Activated effector memory CD4-positive, alpha-beta T cell treated with Interleukin-2 at 50 U/mL for 16 hours (primary cell): ENCODE measurements around the gene PALD1.

Experiments used
- DNase-seq: peaks from one replicate; pipeline ENCODE4 v3.0.0-alpha.2; 2020

PALD1 gene

DNA sequence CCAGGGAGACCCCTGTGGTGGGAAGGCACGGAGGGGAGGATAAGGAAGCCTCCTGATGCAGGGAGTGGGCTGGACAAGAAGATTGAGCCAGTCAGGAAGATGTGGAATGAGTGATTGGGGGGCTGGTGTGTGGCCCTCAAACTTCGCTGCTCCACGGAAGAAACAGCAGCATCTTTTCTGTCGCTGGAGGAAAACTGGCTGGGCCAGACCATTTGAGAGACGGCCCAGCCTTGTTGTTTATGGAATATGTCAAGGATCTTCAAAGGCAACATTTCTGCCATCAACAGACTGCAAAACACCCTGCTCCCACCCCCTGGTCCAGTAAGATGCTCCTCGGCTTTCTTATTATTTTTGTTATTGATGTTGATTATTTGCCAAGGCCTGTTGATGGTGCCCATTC is 29.4 kb downstream of the PALD1 start:
- no peak for DNase-seq

DNA sequence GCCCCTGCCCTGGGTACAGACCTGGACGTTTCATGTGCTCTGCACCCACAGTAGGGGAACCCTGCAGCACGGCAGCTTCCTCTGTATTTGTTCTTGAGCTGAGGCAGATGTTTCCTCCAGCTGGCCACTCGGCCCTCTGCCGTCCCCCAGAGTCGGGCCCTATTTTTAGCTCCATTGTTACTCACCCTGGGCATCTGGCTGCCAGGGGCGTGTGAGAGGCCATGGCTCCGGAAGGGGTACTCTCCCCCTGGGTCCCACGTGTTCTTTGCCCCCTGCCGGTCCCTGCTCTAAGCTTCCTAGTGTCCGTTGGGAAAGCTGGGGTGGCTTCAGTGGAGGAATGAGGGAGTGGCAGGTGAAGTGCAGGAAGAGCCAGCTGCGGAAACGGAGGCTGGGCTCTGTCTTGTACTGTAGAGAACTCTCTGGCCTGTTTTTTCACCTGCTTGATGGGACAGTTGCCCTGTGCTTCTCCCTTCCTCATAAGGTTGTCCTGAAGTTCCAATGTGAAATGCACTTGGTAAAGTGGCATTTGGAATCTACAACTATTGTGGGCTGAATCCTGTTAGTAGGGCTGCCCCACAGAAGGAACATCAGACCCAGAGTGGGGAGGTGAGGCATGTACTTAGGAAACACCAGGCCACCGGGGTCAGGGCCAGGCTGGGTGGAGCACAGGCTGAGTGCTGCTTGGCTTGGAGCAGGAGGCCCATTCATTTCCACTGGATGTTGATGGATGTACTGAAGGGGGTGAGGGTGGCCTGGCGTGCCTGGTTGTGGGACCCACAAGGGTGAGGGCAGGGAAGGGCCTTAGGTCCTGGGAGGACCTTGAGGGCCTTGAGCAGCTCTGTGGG is 30.6 kb downstream of the PALD1 start:
- no peak for DNase-seq

- no peak for DNase-seq
Observed at GRCh38 chr10:70509757-70510147, 31.2 kb downstream of the PALD1 start.

DNA sequence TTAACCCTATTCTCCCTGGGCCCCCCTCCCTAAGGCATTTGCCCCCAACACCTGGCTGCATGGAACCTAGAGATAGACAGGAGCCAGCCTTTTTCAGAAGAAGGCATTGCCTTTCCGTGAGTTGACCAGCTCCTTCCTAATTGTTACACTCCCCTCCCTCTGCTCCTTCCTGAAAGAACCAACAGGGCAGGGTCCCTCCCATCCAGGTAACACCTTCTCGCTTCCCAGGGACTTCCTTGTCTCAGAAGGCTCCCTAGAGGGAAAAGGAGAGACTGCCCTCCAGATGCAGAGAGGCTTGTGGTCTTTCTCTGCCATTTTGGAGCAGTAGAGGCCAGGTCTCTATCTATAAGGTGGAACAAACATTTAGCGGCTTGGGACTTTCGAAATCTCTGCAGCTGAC is 31.9 kb downstream of the PALD1 start:
- no peak for DNase-seq

GRCh38 chr10:70510904-70511303 is 32.3 kb downstream of the PALD1 start:
- no peak for DNase-seq

GRCh38 chr10:70512149-70512639 is 33.6 kb downstream of the PALD1 start:
- DNase-seq, result no peak

DNA sequence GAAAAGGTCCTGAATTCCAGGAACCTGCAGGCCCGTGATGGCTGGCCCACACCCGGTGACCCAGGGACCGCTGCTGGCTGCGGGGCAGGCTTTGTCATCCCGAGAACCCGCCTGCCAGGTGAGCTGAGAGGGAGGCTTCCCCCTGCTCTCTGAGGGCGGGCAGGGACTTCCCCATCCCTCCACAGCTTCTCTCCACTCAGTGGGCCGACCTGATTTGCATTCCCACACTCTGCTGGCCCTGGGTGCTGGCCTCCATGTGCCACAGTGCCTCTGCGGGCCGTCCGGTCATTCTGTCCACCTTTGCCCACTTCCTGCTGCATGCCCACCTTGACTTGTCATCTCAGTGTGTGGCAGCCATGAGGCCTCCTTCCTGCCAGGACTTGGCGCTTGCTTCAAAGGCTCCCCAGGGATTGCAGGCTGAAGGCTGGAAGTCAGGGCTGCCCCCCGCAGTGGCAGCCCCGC is 35.3 kb downstream of the PALD1 start:
- DNase-seq, result no peak

- no peak for DNase-seq
Observed at GRCh38 chr10:70514591-70514990, 36.0 kb downstream of the PALD1 start.

DNA sequence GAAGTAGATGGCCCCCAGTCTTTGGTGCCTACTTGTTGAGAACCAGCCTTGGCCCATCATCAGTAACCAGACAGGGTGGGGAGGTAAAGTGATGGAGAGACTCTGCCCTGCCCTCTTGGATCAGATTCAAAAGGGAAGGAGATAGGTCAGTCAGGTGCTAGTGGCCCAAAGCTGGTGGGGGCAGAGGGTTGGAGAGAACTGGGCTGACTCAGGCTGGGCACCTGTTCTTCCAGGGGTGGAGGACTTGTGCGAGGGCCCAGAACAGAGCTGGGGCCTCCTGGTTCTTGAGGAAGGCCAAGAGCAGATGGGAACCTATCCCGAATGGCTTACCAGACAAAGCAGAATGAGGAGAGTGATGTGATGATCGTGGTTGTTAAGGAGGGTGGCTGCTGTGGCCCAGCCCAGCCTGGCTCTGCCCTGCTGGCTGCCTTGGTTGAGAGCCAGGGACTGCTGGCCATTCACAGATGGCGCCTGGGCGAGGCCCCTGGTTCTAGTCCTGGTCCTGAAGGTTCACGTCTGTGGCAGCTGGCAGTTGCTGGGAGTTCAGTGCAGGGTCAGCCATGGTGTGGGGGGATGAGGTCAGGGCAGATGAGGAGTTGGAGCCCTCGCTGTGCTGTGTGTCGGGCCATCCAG is 36.6 kb downstream of the PALD1 start:
- DNase-seq, result no peak

DNA sequence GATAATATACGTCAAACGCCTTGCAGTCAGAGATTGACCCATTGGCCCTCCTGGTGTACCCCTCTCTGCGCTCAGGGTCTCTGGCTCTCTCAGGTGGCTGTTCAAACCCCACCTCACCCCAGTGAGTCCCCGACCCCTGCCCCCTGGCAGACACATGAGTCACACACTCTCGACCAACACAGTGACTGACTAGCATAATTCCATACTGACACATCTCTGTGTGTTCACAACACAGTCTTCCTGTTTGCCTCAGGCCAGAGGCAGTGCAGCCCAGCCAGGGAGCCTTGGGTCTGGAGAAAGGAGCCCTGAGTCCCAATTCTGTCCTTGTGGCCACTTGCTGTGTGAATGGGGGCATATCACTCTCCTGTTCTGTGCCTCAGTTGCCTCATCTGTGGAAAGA is 40.1 kb downstream of the PALD1 start:
- no peak for DNase-seq

DNA sequence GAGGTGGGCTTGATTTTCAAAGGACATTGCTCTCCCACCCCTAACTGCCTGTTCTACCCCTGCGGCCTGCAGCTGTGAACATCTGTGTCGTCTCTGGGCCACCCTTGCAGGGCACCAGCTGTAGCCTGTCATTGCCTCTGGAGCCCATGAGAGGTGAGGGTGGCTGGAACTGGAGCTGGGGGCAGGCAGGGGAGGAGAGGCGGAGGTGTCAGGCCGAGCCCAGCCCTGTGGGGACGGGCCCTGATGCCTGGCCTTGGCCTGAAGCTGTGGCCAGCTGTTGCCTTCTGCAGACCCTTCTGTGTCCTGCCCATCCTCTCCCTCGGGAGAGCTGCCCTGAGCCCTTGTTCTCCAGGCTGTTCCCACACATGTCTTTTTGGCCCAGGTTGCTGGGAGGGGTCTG is 44.5 kb downstream of the PALD1 start:
- no peak for DNase-seq

- no peak for DNase-seq
Observed at GRCh38 chr10:70523549-70523948, 45.0 kb downstream of the PALD1 start.

DNA sequence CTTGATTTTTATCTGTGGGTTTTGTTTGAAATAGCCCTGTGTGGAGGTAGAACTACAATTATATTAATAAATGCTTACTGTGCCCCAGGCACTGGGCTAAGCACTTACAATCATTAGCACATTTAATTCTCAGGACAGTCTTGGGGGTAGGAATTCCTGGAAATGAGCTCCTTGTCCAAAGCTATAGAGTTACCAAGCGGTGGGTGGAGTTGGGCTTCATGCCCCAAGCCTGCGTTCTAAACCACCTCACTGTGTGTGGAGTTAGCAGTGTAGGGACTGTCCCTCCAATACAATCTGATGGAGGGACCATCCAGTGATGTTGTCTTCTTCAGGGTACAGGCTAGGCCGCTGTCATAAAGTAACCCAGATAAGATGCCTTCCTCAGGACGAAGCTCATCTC is 49.7 kb downstream of the PALD1 start:
- DNase-seq, result no peak

DNA sequence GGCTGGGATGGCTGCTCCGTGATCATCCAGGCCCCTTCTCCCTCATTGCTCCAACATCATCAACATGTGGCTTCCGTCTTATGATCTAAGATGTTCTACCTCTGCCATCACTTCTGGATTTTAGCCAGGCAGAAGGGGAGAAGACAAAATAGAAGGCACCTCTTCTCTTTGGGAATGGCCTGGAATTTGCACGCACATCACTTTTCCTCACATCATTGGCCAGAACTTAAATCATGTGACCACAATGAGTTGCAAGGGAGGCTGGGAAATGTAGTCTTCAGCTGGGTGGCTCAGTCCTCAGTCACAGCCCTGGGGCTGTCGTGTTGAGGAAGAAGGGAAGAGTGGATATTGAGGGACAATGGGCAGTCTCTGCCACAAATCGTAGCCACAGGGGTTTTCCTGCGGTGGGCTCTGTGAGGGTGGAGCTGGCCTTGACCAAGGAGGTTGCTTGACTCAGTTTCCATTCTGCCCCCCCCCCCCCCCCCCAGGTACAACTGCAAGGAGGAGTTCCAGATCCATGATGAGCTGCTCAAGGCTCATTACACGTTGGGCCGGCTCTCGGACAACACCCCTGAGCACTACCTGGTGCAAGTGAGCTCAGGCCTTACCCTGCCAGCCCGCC is 50.3 kb downstream of the PALD1 start:
- DNase-seq, result no peak

DNA sequence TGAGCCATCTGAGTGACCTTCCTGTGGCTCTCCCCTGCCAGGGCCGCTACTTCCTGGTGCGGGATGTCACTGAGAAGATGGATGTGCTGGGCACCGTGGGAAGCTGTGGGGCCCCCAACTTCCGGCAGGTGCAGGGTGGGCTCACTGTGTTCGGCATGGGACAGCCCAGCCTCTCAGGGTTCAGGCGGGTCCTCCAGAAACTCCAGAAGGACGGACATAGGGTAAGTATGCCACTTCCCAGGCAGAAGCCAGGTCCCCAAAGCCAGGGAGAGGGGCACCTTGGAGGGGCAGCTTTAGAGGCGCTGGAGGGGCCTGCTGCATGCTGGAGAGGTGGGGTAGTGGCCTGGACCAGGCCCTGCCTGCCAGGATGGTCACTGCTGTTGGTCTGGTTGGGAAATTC is 51.3 kb downstream of the PALD1 start:
- DNase-seq, result no peak

- DNase-seq, result no peak
Observed at GRCh38 chr10:70530315-70530714, 51.7 kb downstream of the PALD1 start.

GRCh38 chr10:70532554-70533188 is 54.1 kb downstream of the PALD1 start:
- no peak for DNase-seq

- no peak for DNase-seq
Observed at GRCh38 chr10:70533189-70533558, 54.6 kb downstream of the PALD1 start.

GRCh38 chr10:70534281-70534680 is 55.7 kb downstream of the PALD1 start:
- no peak for DNase-seq

- no peak for DNase-seq
Observed at GRCh38 chr10:70535001-70535400, 56.4 kb downstream of the PALD1 start.

- no peak for DNase-seq
Observed at GRCh38 chr10:70535451-70535850, 56.9 kb downstream of the PALD1 start.

- DNase-seq, result no peak
Observed at GRCh38 chr10:70536196-70536861, 57.8 kb downstream of the PALD1 start.
